IPS-20b (cell line): ENCODE data around the gene INPP5F.

Experiments used
- H3K27ac ChIP-seq: one replicate; pipeline ENCODE4 v1.5.1; 2013; ENCODE audit warnings: low read length
- H3K27me3 ChIP-seq: 2 replicates; pipeline ENCODE4 v1.6.1; 2013; ENCODE audit warnings: mild to moderate bottlenecking, low read length, inconsistent platforms; ENCODE audit not compliant: insufficient read depth
- H3K36me3 ChIP-seq: 2 replicates; pipeline ENCODE4 v1.6.1; 2013; ENCODE audit warnings: low read depth, mild to moderate bottlenecking, inconsistent platforms, low read length, moderate library complexity; ENCODE audit not compliant: insufficient read depth
- H3K4me1 ChIP-seq: 2 replicates; pipeline ENCODE4 v1.6.1; 2013; ENCODE audit warnings: mild to moderate bottlenecking, control low read depth, inconsistent platforms, low read length, moderate library complexity; ENCODE audit not compliant: insufficient read depth
- H3K4me3 ChIP-seq: 2 replicates; pipeline ENCODE4 v1.5.1; 2013; ENCODE audit warnings: mild to moderate bottlenecking, low read length, inconsistent platforms
- H3K9ac ChIP-seq: 2 replicates; pipeline ENCODE4 v1.6.1; 2013; ENCODE audit warnings: low read depth, mild to moderate bottlenecking, inconsistent platforms, low read length, moderate library complexity
- H3K9me3 ChIP-seq: 2 replicates; pipeline ENCODE4 v1.6.1; 2013; ENCODE audit warnings: mild to moderate bottlenecking, low read depth, low read length, inconsistent platforms; ENCODE audit not compliant: insufficient read depth

INPP5F gene

GRCh38 chr10:119812684-119813083 lies 86.8 kb downstream of the INPP5F start:
- Histone ChIP-seq H3K27me3 (no peaks in the 10 kb centered on the region), H3K4me3 (no peak overlapping the region), H3K36me3 (peaks cover 14% of the 10 kb centered on the region), H3K9me3 (no peaks in the 10 kb centered on the region), H3K9ac (no peak overlapping the region), H3K27ac (no peak overlapping the region), H3K4me1 (no peaks in the 10 kb centered on the region; the same call in 1 of the 2 replicates)

GRCh38 chr10:119815671-119816070 lies 89.8 kb downstream of the INPP5F start:
- H3K4me3 ChIP-seq = no peak overlapping the region
- H3K4me1 ChIP-seq = no peaks in the 10 kb centered on the region; the same call in 1 of the 2 replicates
- no peaks in the 10 kb centered on the region for H3K9me3 ChIP-seq
- peaks cover 10% of the 10 kb centered on the region; the same call in 1 of the 2 replicates for H3K36me3 ChIP-seq
- H3K9ac ChIP-seq = no peak overlapping the region
- no peak overlapping the region for H3K27ac ChIP-seq
- H3K27me3 ChIP-seq = no peaks in the 10 kb centered on the region

GRCh38 chr10:119817991-119818888 lies 92.4 kb downstream of the INPP5F start:
- H3K27ac ChIP-seq = peak overlapping the region; percentile 61
- no peaks in the 10 kb centered on the region for H3K9me3 ChIP-seq
- H3K4me1 ChIP-seq = peaks cover 3% of the 10 kb centered on the region; the same call in 1 of the 2 replicates
- H3K36me3 ChIP-seq = peaks cover 16% of the 10 kb centered on the region
- H3K27me3 ChIP-seq = no peaks in the 10 kb centered on the region
- peak overlapping the region; percentile 87 for H3K4me3 ChIP-seq
- H3K9ac ChIP-seq = peak overlapping the region; percentile 76

DNA sequence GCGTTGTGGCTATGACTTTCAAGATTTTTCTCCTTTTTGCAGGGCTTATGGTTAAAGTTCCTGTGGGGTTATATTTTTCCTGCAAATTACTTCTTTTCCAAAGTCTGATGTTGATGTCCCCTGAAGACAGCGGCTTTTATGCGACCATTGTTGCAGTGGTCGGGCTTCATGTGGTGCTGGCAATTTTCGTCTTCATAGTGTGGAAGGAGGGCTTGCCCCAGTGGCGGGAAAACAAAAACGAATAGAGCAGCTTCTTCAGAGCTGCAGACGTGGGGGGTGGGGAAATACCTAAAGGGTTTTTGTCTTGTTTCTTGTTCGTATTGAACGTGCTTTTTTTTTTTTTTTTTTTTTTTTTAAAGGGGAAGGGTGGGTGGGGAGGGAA lies 93.0 kb downstream of the INPP5F start:
- peak overlapping the region; percentile 87 for H3K4me3 ChIP-seq
- peaks cover 23% of the 10 kb centered on the region for H3K36me3 ChIP-seq
- H3K27me3 ChIP-seq = no peaks in the 10 kb centered on the region
- H3K27ac ChIP-seq = peak overlapping the region; percentile 61
- peak overlapping the region; percentile 76 for H3K9ac ChIP-seq
- peaks cover 3% of the 10 kb centered on the region; the same call in 1 of the 2 replicates for H3K4me1 ChIP-seq
- no peaks in the 10 kb centered on the region for H3K9me3 ChIP-seq

DNA sequence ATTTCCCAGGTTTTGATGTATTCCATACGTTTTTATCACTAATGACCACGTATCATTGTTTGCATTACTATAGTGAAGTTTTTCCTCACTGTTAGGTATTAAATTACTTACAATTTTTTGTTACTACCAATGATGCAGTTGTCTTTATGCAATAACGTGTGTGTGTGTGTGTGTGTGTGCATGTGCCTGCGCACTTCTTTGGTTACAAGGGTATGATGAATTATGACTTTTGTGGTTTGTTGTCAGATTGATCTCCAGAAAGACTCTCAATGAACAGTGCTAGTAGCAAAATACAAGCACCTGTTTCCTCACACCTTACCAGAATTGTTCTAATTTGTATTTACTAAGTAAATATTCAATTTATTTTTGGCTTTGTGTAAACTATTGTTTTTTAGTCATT lies 95.3 kb downstream of the INPP5F start:
- peak overlapping the region; percentile 87 for H3K4me3 ChIP-seq
- peak overlapping the region; percentile 76; the same call in 1 of the 2 replicates for H3K9ac ChIP-seq

DNA sequence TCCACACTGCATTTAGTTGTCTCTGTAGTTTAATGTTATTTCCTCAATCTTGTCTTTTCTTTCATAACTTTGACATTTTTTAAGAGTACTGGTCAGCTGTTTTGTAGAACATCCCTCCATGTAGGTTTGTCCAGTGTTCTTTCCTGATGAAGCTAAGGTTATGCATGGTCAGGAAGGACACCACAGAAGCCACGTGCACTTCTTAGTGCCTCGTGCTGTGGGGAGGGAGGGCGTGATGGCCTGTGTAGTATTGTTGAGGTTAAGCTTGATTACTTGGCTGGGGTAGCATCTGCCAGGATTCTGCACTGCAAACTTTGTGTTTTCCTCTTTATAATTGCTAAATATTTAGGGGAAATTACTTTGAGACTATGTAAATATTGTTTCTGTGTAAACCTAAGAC lies 98.4 kb downstream of the INPP5F start:
- no peak overlapping the region for H3K9ac ChIP-seq
- no peak overlapping the region for H3K27ac ChIP-seq
- peaks cover 72% of the 10 kb centered on the region for H3K36me3 ChIP-seq
- no peaks in the 10 kb centered on the region for H3K27me3 ChIP-seq
- H3K4me1 ChIP-seq = peaks cover 3% of the 10 kb centered on the region; the same call in 1 of the 2 replicates
- no peak overlapping the region for H3K4me3 ChIP-seq
- H3K9me3 ChIP-seq = no peaks in the 10 kb centered on the region

More for the DNA sequence above, 95.3 kb downstream of the INPP5F start:
- Histone ChIP-seq H3K4me1 (peaks cover 3% of the 10 kb centered on the region; the same call in 1 of the 2 replicates), H3K9me3 (no peaks in the 10 kb centered on the region), H3K27me3 (no peaks in the 10 kb centered on the region), H3K36me3 (peaks cover 41% of the 10 kb centered on the region), H3K27ac (no peak overlapping the region)

GRCh38 chr10:119826771-119827170 lies 100.9 kb downstream of the INPP5F start:
- Histone ChIP-seq H3K27ac (no peak overlapping the region), H3K9me3 (no peaks in the 10 kb centered on the region), H3K36me3 (peaks cover 97% of the 10 kb centered on the region)

GRCh38 chr10:119827430-119827829 lies 101.6 kb downstream of the INPP5F start:
- no peaks in the 10 kb centered on the region for H3K4me1 ChIP-seq
- H3K9ac ChIP-seq = no peak overlapping the region
- no peak overlapping the region for H3K27ac ChIP-seq
- H3K27me3 ChIP-seq = no peaks in the 10 kb centered on the region
- no peak overlapping the region for H3K4me3 ChIP-seq
- no peaks in the 10 kb centered on the region for H3K9me3 ChIP-seq
- peaks cover 100% of the 10 kb centered on the region for H3K36me3 ChIP-seq

More at GRCh38 chr10:119826771-119827170, 100.9 kb downstream of the INPP5F start:
- H3K4me1 ChIP-seq = no peaks in the 10 kb centered on the region
- H3K4me3 ChIP-seq = no peak overlapping the region
- H3K9ac ChIP-seq = no peak overlapping the region
- no peaks in the 10 kb centered on the region for H3K27me3 ChIP-seq

GRCh38 chr10:119829429-119829828 lies 103.6 kb downstream of the INPP5F start:
- Histone ChIP-seq H3K4me3 (no peak overlapping the region), H3K4me1 (no peaks in the 10 kb centered on the region), H3K27ac (no peak overlapping the region), H3K36me3 (peaks cover 100% of the 10 kb centered on the region), H3K9me3 (no peaks in the 10 kb centered on the region), H3K27me3 (no peaks in the 10 kb centered on the region), H3K9ac (no peak overlapping the region)

GRCh38 chr10:119830851-119831250 lies 105.0 kb downstream of the INPP5F start:
- peaks cover 100% of the 10 kb centered on the region for H3K36me3 ChIP-seq
- H3K27me3 ChIP-seq = no peaks in the 10 kb centered on the region
- no peaks in the 10 kb centered on the region for H3K9me3 ChIP-seq
- no peak overlapping the region for H3K4me3 ChIP-seq
- no peak overlapping the region for H3K9ac ChIP-seq
- H3K4me1 ChIP-seq = no peaks in the 10 kb centered on the region
- H3K27ac ChIP-seq = no peak overlapping the region

DNA sequence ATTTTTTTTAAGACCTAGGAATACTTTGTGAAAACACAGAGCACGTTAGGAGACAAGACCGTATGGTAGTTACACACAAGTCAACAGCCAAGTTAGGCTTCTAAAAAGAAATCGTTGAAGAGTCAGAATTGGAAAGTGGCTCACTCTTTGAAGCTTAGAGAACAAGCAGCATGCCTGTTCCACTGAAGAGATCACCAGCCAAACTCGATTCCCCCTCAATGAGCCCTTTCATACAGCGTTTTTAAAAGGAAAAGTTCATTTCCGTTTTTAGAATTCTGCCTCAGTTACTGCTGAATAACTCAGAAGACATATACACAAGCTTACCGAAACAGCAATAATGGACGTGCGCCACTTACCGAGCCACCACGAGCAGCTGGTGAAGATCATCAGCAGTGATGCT lies 105.8 kb downstream of the INPP5F start:
- no peaks in the 10 kb centered on the region for H3K27me3 ChIP-seq
- no peak overlapping the region for H3K4me3 ChIP-seq
- no peak overlapping the region for H3K9ac ChIP-seq
- H3K27ac ChIP-seq = no peak overlapping the region
- H3K4me1 ChIP-seq = no peaks in the 10 kb centered on the region
- peaks cover 100% of the 10 kb centered on the region for H3K36me3 ChIP-seq
- H3K9me3 ChIP-seq = no peaks in the 10 kb centered on the region

GRCh38 chr10:119832951-119833350 lies 107.1 kb downstream of the INPP5F start:
- no peak overlapping the region for H3K27ac ChIP-seq
- no peaks in the 10 kb centered on the region for H3K27me3 ChIP-seq
- no peak overlapping the region for H3K9ac ChIP-seq
- peaks cover 100% of the 10 kb centered on the region for H3K36me3 ChIP-seq
- H3K9me3 ChIP-seq = no peaks in the 10 kb centered on the region
- no peaks in the 10 kb centered on the region for H3K4me1 ChIP-seq
- no peak overlapping the region for H3K4me3 ChIP-seq
